22Rv1 (cell line): ENCODE data around the gene ENC1.

ENCODE experiments used
- ZFX ChIP-seq: fragments of 450-650 bp; IDR thresholded peaks from 2 replicates; pipeline ENCODE4 v1.6.1; 2017; ENCODE audit warnings: antibody characterized with exemption, borderline replicate concordance
- TF ChIP-seq, protein P1 (sequence below): fragments of 450-650 bp; IDR thresholded peaks from 2 replicates; pipeline ENCODE4 v1.5.1; 2017; ENCODE audit warnings: mild to moderate bottlenecking

DNA sequence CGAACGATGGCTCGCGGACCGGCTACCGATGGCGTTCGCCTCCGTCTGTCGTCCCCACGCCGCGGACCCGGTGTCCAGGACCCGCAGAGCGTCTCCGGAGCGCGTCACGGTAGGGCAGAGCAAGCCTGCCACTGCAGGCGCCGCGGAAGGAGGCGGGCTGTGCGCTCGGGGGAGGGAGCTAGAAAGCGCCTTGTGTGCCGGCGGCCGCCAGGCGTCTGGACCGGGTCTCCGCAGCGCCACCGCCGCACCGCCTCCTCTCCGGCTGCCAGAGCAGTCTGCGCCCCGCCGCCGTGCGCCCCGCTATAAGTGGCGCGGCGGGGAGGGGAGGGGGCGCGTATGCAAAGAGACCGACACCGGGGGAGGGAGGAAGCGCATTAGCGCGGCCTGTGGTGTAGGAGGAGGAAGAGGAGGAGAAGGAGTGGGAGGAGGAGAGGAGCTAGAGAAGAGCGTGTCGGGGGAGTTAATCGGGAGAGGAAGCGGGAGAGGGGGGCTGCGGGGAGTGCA is at the start of gene ENC1:
- TF ChIP-seq, protein P1, sequence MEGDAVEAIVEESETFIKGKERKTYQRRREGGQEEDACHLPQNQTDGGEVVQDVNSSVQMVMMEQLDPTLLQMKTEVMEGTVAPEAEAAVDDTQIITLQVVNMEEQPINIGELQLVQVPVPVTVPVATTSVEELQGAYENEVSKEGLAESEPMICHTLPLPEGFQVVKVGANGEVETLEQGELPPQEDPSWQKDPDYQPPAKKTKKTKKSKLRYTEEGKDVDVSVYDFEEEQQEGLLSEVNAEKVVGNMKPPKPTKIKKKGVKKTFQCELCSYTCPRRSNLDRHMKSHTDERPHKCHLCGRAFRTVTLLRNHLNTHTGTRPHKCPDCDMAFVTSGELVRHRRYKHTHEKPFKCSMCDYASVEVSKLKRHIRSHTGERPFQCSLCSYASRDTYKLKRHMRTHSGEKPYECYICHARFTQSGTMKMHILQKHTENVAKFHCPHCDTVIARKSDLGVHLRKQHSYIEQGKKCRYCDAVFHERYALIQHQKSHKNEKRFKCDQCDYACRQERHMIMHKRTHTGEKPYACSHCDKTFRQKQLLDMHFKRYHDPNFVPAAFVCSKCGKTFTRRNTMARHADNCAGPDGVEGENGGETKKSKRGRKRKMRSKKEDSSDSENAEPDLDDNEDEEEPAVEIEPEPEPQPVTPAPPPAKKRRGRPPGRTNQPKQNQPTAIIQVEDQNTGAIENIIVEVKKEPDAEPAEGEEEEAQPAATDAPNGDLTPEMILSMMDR = peak; percentile 62
- TF ChIP-seq ZFX = no peak
